ENCODE results near the gene ASTN2.

The ASTN2 gene

GRCh38 chr9:116944714-116945534 lies 469.9 kb downstream of the ASTN2 start:
- no peak overlapping the region for H3K4me3 ChIP-seq (ENCODE audit: low read depth, low read length)
- TF ChIP-seq CTCF (IDR thresholded peaks at IDR 0.05; ENCODE audit: low read depth, low read length), result no peak

GRCh38 chr9:116943970-116944369 lies 470.9 kb downstream of the ASTN2 start:
- TF ChIP-seq CTCF (IDR thresholded peaks at IDR 0.05; ENCODE audit: low read depth, low read length), result no peak
- no peak overlapping the region for H3K4me3 ChIP-seq (ENCODE audit: low read depth, low read length)

- TF ChIP-seq CTCF (IDR thresholded peaks at IDR 0.05; ENCODE audit: low read depth, low read length), result no peak
- no peak overlapping the region for H3K4me3 ChIP-seq (ENCODE audit: low read depth, low read length)
Observed at GRCh38 chr9:116942593-116943061, 472.2 kb downstream of the ASTN2 start.

GRCh38 chr9:116941266-116941665 lies 473.6 kb downstream of the ASTN2 start:
- no peak for TF ChIP-seq CTCF (IDR thresholded peaks at IDR 0.05; ENCODE audit: low read depth, low read length)
- H3K4me3 ChIP-seq (ENCODE audit: low read depth, low read length), result no peak overlapping the region

- no peak for TF ChIP-seq CTCF (IDR thresholded peaks at IDR 0.05; ENCODE audit: low read depth, low read length)
- H3K4me3 ChIP-seq (ENCODE audit: low read depth, low read length), result no peak overlapping the region
Observed at GRCh38 chr9:116940614-116941215, 474.1 kb downstream of the ASTN2 start.

- no peak for TF ChIP-seq CTCF (IDR thresholded peaks at IDR 0.05; ENCODE audit: low read depth, low read length)
- H3K4me3 ChIP-seq (ENCODE audit: low read depth, low read length), result no peak overlapping the region
Observed at GRCh38 chr9:116939614-116940013, 475.2 kb downstream of the ASTN2 start.

GRCh38 chr9:116939161-116939560 lies 475.7 kb downstream of the ASTN2 start:
- no peak overlapping the region for H3K4me3 ChIP-seq (ENCODE audit: low read depth, low read length)
- TF ChIP-seq CTCF (IDR thresholded peaks at IDR 0.05; ENCODE audit: low read depth, low read length), result no peak
